ENCODE data around the gene LBP.
A peak's percentile ranks its signal among the peaks of the same experiment; 100 is the strongest.

- peak; percentile 29 for TF ChIP-seq CTCF (tag by site-specific recombination; IDR thresholded peaks at IDR 0.05)
- TF ChIP-seq ZNF707 (tag by site-specific recombination; IDR thresholded peaks at IDR 0.05): no peak
- TF ChIP-seq ZNF350 (tag by site-specific recombination; IDR thresholded peaks at IDR 0.05): no peak
- TF ChIP-seq, protein P1, sequence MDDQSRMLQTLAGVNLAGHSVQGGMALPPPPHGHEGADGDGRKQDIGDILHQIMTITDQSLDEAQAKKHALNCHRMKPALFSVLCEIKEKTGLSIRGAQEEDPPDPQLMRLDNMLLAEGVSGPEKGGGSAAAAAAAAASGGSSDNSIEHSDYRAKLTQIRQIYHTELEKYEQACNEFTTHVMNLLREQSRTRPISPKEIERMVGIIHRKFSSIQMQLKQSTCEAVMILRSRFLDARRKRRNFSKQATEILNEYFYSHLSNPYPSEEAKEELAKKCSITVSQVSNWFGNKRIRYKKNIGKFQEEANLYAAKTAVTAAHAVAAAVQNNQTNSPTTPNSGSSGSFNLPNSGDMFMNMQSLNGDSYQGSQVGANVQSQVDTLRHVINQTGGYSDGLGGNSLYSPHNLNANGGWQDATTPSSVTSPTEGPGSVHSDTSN (CRISPR knock-in tag; IDR thresholded peaks at IDR 0.05): no peak
- no peak for TF ChIP-seq SP2 (tag by site-specific recombination; IDR thresholded peaks at IDR 0.05)
- TF ChIP-seq YY1 (tag by site-specific recombination; IDR thresholded peaks at IDR 0.05): no peak
- TF ChIP-seq ZNF184 (tag by site-specific recombination; IDR thresholded peaks at IDR 0.05): no peak
- no peak for TF ChIP-seq ZNF155 (tag by site-specific recombination; IDR thresholded peaks at IDR 0.05)
- no peak for TF ChIP-seq ZNF530 (tag by site-specific recombination; IDR thresholded peaks at IDR 0.05; ENCODE audit: low read depth)
- TF ChIP-seq, protein P2, sequence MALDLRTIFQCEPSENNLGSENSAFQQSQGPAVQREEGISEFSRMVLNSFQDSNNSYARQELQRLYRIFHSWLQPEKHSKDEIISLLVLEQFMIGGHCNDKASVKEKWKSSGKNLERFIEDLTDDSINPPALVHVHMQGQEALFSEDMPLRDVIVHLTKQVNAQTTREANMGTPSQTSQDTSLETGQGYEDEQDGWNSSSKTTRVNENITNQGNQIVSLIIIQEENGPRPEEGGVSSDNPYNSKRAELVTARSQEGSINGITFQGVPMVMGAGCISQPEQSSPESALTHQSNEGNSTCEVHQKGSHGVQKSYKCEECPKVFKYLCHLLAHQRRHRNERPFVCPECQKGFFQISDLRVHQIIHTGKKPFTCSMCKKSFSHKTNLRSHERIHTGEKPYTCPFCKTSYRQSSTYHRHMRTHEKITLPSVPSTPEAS (tag by site-specific recombination; IDR thresholded peaks at IDR 0.05): no peak
Observed at GRCh38 chr20:38321959-38322598, 24.2 kb upstream of the LBP start.
